Measurements from ENCODE around the gene POGZ. TPM values are rescaled to one million over a fixed set of nuclear protein-coding genes. Genes with fewer than 3 reads are reported as not detected.
A peak's percentile ranks its signal among the peaks of the same experiment; 100 is the strongest.
"Not testable (repeated sequence)": the region's sequence is repeated elsewhere in the genome, so short reads cannot be mapped to it uniquely, and the experiment has no call there.

Gene POGZ
- total and polyA plus RNA-seq, 2 experiments from 2014 or later: 12.9 to 36.3 TPM

GRCh38 chr1:151447696-151448095 lies 11.6 kb downstream of the POGZ start:
- H3K4me1 ChIP-seq (ENCODE audit: insufficient read depth): no peaks in the 10 kb centered on the region
- no peak overlapping the region for H3K4me2 ChIP-seq
- WGBS (ENCODE audit: low lambda C conversion rate, missing lambda C conversion rate): 65% methylated on average over 2 of the region's 2 CpGs

DNA sequence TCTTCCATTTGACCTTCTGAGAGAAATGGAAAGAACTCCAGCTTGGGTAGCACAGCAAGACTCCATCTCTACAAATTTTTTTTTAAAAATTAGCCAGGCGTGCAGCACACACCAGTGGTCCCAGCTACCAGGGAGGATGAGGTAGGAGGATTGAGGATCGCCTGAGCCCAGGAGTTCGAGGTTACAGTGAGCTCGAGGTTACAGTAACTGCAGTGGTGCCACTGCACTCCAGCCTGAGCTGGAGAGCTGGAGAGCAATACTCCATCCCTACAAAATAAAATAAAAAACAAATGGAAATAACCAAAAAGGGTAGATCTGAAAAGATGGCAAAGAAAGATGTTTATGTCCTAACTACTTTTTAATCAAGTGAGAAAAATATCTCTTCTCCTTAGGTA lies 14.5 kb downstream of the POGZ start:
- peak overlapping the region; percentile 8 for H3K27ac ChIP-seq
- no peaks in the 10 kb centered on the region for H3K36me3 ChIP-seq (replicated peaks; ENCODE audit: insufficient read depth, low read depth)
- WGBS (ENCODE audit: low lambda C conversion rate, missing lambda C conversion rate): 73% methylated on average over 4 of the region's 4 CpGs
- no peak overlapping the region for H2AFZ ChIP-seq
- no peak overlapping the region for H3K4me2 ChIP-seq
- H3K9me2 ChIP-seq (replicated peaks; ENCODE audit: insufficient read depth): no peaks in the 10 kb centered on the region
- H3K4me3 ChIP-seq: no peak overlapping the region
- TF ChIP-seq EZH2 (IDR thresholded peaks at IDR 0.05; ENCODE audit: borderline replicate concordance): no peak
- TF ChIP-seq EZH2phosphoT487 (IDR thresholded peaks at IDR 0.05; ENCODE audit: low read depth, severe bottlenecking, unreplicated experiment): no peak
- no peak for TF ChIP-seq CTCF (IDR thresholded peaks at IDR 0.05; ENCODE audit: poor library complexity)
- H4K20me1 ChIP-seq (ENCODE audit: insufficient read depth, poor library complexity, severe bottlenecking): peaks cover 93% of the 10 kb centered on the region
- DNase-seq (ENCODE audit: low spot score): no peak
- H3K9me3 ChIP-seq (ENCODE audit: low read depth): no peaks in the 10 kb centered on the region
- H3K79me2 ChIP-seq: peaks cover 97% of the 10 kb centered on the region
- H3K27me3 ChIP-seq: no peaks in the 10 kb centered on the region
- H3K4me1 ChIP-seq (ENCODE audit: insufficient read depth): no peaks in the 10 kb centered on the region

More at GRCh38 chr1:151447696-151448095, 11.6 kb downstream of the POGZ start:
- Histone ChIP-seq H3K27me3 (no peaks in the 10 kb centered on the region), H3K4me3 (no peak overlapping the region), H4K20me1 (ENCODE audit: insufficient read depth, poor library complexity, severe bottlenecking) (peaks cover 92% of the 10 kb centered on the region), H3K9me2 (replicated peaks; ENCODE audit: insufficient read depth) (no peaks in the 10 kb centered on the region), H3K27ac (no peak overlapping the region), H3K36me3 (replicated peaks; ENCODE audit: insufficient read depth, low read depth) (no peaks in the 10 kb centered on the region), H3K79me2 (peaks cover 97% of the 10 kb centered on the region), H3K9me3 (ENCODE audit: low read depth) (no peaks in the 10 kb centered on the region), H2AFZ (no peak overlapping the region)
- no peak for TF ChIP-seq CTCF (IDR thresholded peaks at IDR 0.05; ENCODE audit: poor library complexity)
- TF ChIP-seq EZH2phosphoT487 (IDR thresholded peaks at IDR 0.05; ENCODE audit: low read depth, severe bottlenecking, unreplicated experiment): no peak
- no peak for TF ChIP-seq EZH2 (IDR thresholded peaks at IDR 0.05; ENCODE audit: borderline replicate concordance)
- no peak for DNase-seq (ENCODE audit: low spot score)

DNA sequence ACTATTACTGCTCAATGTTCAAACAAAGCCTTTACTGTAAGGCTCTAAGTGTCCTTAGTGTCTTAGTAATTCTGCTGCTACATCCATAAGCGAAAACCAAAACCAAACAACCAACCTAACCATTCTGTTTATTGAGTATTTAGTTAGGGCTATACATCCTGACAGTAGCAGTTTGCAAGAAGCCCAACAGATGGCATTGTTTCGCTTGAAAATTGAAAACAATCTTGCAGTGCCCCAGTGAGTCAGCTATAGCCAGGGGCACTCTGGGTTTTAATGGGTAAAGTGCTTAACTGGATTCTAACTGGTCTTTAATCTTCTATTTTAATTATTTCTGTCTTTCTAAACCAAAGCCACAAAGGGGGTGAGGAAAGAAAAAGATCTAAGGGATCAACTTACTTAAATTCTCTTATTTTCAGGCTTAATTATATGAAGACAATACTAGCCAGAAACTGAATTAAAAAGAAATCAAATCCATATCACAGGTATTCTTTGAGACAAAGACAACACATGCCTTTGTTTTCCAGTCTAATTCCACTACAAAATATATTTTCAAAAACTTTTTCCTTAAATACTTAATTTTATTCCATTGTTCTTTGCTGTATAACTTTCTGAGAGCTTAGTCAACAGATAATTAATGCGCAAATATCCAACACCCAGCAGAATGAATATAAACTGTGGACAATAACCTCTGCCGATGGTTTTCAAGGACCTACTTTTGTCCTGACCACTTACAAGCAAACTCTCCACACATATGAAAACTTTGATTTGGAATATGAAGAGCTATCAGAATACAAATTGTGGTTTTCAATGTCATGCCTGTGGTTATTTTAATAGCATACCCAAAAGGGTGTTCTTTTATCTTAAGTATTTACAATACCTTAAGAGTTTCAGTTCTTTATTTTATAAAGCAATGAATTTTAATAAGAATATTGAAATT lies 15.2 kb downstream of the POGZ start:
- H3K79me2 ChIP-seq: peaks cover 97% of the 10 kb centered on the region
- H3K36me3 ChIP-seq (replicated peaks; ENCODE audit: insufficient read depth, low read depth): no peaks in the 10 kb centered on the region
- H3K4me3 ChIP-seq: no peak overlapping the region
- WGBS (ENCODE audit: low lambda C conversion rate, missing lambda C conversion rate): 42% methylated on average over 4 of the region's 4 CpGs
- DNase-seq (ENCODE audit: low spot score): peak; percentile 87
- H3K9me2 ChIP-seq (replicated peaks; ENCODE audit: insufficient read depth): no peaks in the 10 kb centered on the region
- TF ChIP-seq EZH2phosphoT487 (IDR thresholded peaks at IDR 0.05; ENCODE audit: low read depth, severe bottlenecking, unreplicated experiment): no peak
- no peak for TF ChIP-seq EZH2 (IDR thresholded peaks at IDR 0.05; ENCODE audit: borderline replicate concordance)
- TF ChIP-seq CTCF (IDR thresholded peaks at IDR 0.05; ENCODE audit: poor library complexity): peak; percentile 87
- no peaks in the 10 kb centered on the region for H3K4me1 ChIP-seq (ENCODE audit: insufficient read depth)
- H3K4me2 ChIP-seq: no peak overlapping the region
- H4K20me1 ChIP-seq (ENCODE audit: insufficient read depth, poor library complexity, severe bottlenecking): peaks cover 93% of the 10 kb centered on the region
- H3K27me3 ChIP-seq: no peaks in the 10 kb centered on the region
- no peak overlapping the region for H2AFZ ChIP-seq
- H3K9me3 ChIP-seq (ENCODE audit: low read depth): no peaks in the 10 kb centered on the region
- peak overlapping the region; percentile 8 for H3K27ac ChIP-seq

GRCh38 chr1:151437396-151437795 lies 21.9 kb downstream of the POGZ start:
- H3K27ac ChIP-seq; H3K9me2 ChIP-seq (replicated peaks; ENCODE audit: insufficient read depth); H3K27me3 ChIP-seq; DNase-seq (ENCODE audit: low spot score); H3K9me3 ChIP-seq (ENCODE audit: low read depth); H3K4me3 ChIP-seq; H3K4me1 ChIP-seq (ENCODE audit: insufficient read depth); H2AFZ ChIP-seq; H3K4me2 ChIP-seq; H3K36me3 ChIP-seq (replicated peaks; ENCODE audit: insufficient read depth, low read depth): not testable (repeated sequence)
- WGBS (ENCODE audit: low lambda C conversion rate, missing lambda C conversion rate): 91% methylated on average over 8 of the region's 8 CpGs
- Histone ChIP-seq H3K79me2 (peaks cover 100% of the 10 kb centered on the region), H4K20me1 (ENCODE audit: insufficient read depth, poor library complexity, severe bottlenecking) (peaks cover 90% of the 10 kb centered on the region)

Data from hepatocyte (in vitro differentiated cells).